Measurements from ENCODE around the gene PLCD3. TPM values are rescaled to one million over a fixed set of nuclear protein-coding genes. Genes with fewer than 3 reads are reported as not detected.

PLCD3 gene
- total and polyA plus RNA-seq, 9 of the 15 experiments (the other 6 are each of a cell fraction or from before 2014, with no cell fraction given), result 0.20 to 22.6 (median 7.5) TPM

DNA sequence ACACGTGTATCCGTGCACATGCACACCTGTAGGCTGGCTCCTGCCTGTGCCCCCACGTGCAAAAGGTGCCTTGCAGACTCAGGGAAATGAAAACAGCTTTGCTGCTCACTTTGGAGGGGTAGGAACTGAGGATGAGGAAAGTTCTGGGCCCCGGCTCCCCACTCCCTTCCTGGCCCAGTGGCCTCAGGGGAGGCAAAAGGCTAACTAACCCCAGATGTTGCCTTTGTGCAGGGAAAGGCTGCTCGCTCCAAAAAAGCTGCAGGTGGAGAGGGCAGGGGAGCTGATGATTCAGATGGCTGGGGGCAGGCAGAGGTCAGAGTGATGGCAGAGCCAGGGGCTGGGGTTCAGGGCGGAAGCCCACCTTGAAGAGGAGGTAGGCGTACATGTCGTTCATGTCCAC lies 12.4 kb downstream of the PLCD3 start:
- no peaks in the 10 kb centered on the region for H3K9me1 ChIP-seq (ENCODE audit: control insufficient read depth, insufficient read depth, low read length)
- no peak overlapping the region for H3K4me2 ChIP-seq (ENCODE audit: insufficient read depth, low read length)
- H3K4me1 ChIP-seq (replicated peaks in 1 of 2; ENCODE audit: control insufficient read depth in 2 of 2, insufficient read depth in 2 of 2, low read length in 2 of 2), result peaks cover 17 to 44% of the 10 kb centered on the region in 2 experiments
- H2AFZ ChIP-seq (ENCODE audit: low read depth, low read length), result no peak overlapping the region
- FAIRE-seq (no peak), ATAC-seq (no peak), DNase-seq (ENCODE audit: extremely low read depth in 1 of 4, low spot score in 3 of 4) (no peak)
- no peaks in the 10 kb centered on the region for H3K27me3 ChIP-seq (ENCODE audit: control insufficient read depth in 2 of 2, insufficient read depth in 2 of 2, low read length in 2 of 2)
- WGBS (ENCODE audit: insufficient coverage, low coverage, missing lambda C conversion rate), result 64% methylated on average over 7 of the region's 8 CpGs
- no peak overlapping the region for H3K27ac ChIP-seq (ENCODE audit: extremely low read depth, low read depth, low read length)
- H4K20me1 ChIP-seq (replicated peaks; ENCODE audit: control insufficient read depth, insufficient read depth, low read length), result no peaks in the 10 kb centered on the region
- H3K79me2 ChIP-seq (ENCODE audit: control insufficient read depth, insufficient read depth, low read length), result no peaks in the 10 kb centered on the region; the same call in 2 of the 3 replicates
- H3K4me3 ChIP-seq, result no peak overlapping the region
- intact Hi-C loops (cut with micrococcal nuclease), result loop anchor here (10.0 kb wide), 1 partner anchor 105 kb away; no protein-coding TSS in a partner anchor
- ChIA-PET POLR2A (interaction anchor here (0.6 to 2.4 kb wide), 2 partner anchors 29 to 307 kb away, joined by 3 to 14 read pairs; no protein-coding TSS in a partner anchor), CTCF (ENCODE audit: low intra/inter-chr PET ratio) (interaction anchor here (0.8 kb wide), 1 partner anchor 12 kb away, joined by 4 read pairs; no protein-coding TSS in a partner anchor)
- no TSS peak for BruUV-seq (replicated peaks)
- no peaks in the 10 kb centered on the region for H3K36me3 ChIP-seq (ENCODE audit: control insufficient read depth, insufficient read depth, low read length)
- H3K9me3 ChIP-seq (replicated peaks; ENCODE audit: control insufficient read depth, insufficient read depth, low read depth, low read length), result no peaks in the 10 kb centered on the region
- no peak overlapping the region for H3K9ac ChIP-seq (ENCODE audit: insufficient read depth in 1 of 2, low read depth in 2 of 2, low read length in 2 of 2)
- in situ Hi-C loops (cut with MboI), result no loop called here
- TF ChIP-seq HNRNPK (IDR thresholded peaks at IDR 0.05; ENCODE audit: low read depth, low read length, poor library complexity, severe bottlenecking), result no peak
- TF ChIP-seq GTF2A2 (tag; IDR thresholded peaks at IDR 0.05), result no peak
- TF ChIP-seq NCOR1 (IDR thresholded peaks at IDR 0.05), result no peak
- TF ChIP-seq SRSF9 (IDR thresholded peaks at IDR 0.05; ENCODE audit: borderline replicate concordance, low read depth, low read length), result no peak
- TF ChIP-seq, protein P1, sequence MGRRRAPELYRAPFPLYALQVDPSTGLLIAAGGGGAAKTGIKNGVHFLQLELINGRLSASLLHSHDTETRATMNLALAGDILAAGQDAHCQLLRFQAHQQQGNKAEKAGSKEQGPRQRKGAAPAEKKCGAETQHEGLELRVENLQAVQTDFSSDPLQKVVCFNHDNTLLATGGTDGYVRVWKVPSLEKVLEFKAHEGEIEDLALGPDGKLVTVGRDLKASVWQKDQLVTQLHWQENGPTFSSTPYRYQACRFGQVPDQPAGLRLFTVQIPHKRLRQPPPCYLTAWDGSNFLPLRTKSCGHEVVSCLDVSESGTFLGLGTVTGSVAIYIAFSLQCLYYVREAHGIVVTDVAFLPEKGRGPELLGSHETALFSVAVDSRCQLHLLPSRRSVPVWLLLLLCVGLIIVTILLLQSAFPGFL (CRISPR knock-in tag; IDR thresholded peaks at IDR 0.05), result no peak
- TF ChIP-seq FOXA3 (CRISPR knock-in tag; conservative IDR thresholded peaks at IDR 0.05 in 1 of 2, IDR thresholded peaks at IDR 0.05 in 1 of 2), result no peak
- TF ChIP-seq ZNF134 (CRISPR knock-in tag; conservative IDR thresholded peaks at IDR 0.05), result no peak
- TF ChIP-seq RUNX1 (IDR thresholded peaks at IDR 0.05; ENCODE audit: low read depth), result no peak
- TF ChIP-seq, protein P2, sequence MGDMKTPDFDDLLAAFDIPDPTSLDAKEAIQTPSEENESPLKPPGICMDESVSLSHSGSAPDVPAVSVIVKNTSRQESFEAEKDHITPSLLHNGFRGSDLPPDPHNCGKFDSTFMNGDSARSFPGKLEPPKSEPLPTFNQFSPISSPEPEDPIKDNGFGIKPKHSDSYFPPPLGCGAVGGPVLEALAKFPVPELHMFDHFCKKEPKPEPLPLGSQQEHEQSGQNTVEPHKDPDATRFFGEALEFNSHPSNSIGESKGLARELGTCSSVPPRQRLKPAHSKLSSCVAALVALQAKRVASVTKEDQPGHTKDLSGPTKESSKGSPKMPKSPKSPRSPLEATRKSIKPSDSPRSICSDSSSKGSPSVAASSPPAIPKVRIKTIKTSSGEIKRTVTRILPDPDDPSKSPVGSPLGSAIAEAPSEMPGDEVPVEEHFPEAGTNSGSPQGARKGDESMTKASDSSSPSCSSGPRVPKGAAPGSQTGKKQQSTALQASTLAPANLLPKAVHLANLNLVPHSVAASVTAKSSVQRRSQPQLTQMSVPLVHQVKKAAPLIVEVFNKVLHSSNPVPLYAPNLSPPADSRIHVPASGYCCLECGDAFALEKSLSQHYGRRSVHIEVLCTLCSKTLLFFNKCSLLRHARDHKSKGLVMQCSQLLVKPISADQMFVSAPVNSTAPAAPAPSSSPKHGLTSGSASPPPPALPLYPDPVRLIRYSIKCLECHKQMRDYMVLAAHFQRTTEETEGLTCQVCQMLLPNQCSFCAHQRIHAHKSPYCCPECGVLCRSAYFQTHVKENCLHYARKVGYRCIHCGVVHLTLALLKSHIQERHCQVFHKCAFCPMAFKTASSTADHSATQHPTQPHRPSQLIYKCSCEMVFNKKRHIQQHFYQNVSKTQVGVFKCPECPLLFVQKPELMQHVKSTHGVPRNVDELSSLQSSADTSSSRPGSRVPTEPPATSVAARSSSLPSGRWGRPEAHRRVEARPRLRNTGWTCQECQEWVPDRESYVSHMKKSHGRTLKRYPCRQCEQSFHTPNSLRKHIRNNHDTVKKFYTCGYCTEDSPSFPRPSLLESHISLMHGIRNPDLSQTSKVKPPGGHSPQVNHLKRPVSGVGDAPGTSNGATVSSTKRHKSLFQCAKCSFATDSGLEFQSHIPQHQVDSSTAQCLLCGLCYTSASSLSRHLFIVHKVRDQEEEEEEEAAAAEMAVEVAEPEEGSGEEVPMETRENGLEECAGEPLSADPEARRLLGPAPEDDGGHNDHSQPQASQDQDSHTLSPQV (IDR thresholded peaks at IDR 0.05), result no peak
- TF ChIP-seq MECOM (CRISPR knock-in tag; IDR thresholded peaks at IDR 0.05), result no peak
- TF ChIP-seq TCF7L2 (IDR thresholded peaks at IDR 0.05; ENCODE audit: low read depth, low read length), result no peak
- TF ChIP-seq, protein P3, sequence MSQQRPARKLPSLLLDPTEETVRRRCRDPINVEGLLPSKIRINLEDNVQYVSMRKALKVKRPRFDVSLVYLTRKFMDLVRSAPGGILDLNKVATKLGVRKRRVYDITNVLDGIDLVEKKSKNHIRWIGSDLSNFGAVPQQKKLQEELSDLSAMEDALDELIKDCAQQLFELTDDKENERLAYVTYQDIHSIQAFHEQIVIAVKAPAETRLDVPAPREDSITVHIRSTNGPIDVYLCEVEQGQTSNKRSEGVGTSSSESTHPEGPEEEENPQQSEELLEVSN (IDR thresholded peaks at IDR 0.05; ENCODE audit: borderline replicate concordance in 1 of 2, extremely low read depth in 1 of 2, insufficient read depth in 1 of 2, insufficient read length in 1 of 2, low read depth in 1 of 2, low read length in 1 of 2, poor library complexity in 1 of 2, severe bottlenecking in 1 of 2), result no peak
- TF ChIP-seq HMG20B (CRISPR knock-in tag; IDR thresholded peaks at IDR 0.05), result no peak
- TF ChIP-seq ZBTB1 (CRISPR knock-in tag; IDR thresholded peaks at IDR 0.05; ENCODE audit: borderline replicate concordance, low read depth), result no peak
- TF ChIP-seq RBBP5 (IDR thresholded peaks at IDR 0.05; ENCODE audit: borderline replicate concordance, insufficient read depth, low read length, poor library complexity, severe bottlenecking), result no peak

Data from K562 (cell line).